ENCODE measurements around the gene CKMT2. TPM values are rescaled to one million over a fixed set of nuclear protein-coding genes. Genes with fewer than 3 reads are reported as not detected.

The CKMT2 gene
- total RNA-seq, 3 donors from 2014 or later = 1.1 to 1.7 (median 1.6) TPM

GRCh38 chr5:81242906-81243436, 9.8 kb downstream of the CKMT2 start:
- H3K36me3 ChIP-seq (ENCODE audit: low read depth) = no peaks in the 10 kb centered on the region
- intact Hi-C loops (cut with DNase I, micrococcal nuclease) = no loop called here
- TF ChIP-seq, protein P1, sequence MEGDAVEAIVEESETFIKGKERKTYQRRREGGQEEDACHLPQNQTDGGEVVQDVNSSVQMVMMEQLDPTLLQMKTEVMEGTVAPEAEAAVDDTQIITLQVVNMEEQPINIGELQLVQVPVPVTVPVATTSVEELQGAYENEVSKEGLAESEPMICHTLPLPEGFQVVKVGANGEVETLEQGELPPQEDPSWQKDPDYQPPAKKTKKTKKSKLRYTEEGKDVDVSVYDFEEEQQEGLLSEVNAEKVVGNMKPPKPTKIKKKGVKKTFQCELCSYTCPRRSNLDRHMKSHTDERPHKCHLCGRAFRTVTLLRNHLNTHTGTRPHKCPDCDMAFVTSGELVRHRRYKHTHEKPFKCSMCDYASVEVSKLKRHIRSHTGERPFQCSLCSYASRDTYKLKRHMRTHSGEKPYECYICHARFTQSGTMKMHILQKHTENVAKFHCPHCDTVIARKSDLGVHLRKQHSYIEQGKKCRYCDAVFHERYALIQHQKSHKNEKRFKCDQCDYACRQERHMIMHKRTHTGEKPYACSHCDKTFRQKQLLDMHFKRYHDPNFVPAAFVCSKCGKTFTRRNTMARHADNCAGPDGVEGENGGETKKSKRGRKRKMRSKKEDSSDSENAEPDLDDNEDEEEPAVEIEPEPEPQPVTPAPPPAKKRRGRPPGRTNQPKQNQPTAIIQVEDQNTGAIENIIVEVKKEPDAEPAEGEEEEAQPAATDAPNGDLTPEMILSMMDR (IDR thresholded peaks at IDR 0.05) = no peak
- no peaks in the 10 kb centered on the region for H3K4me1 ChIP-seq (ENCODE audit: low read depth)
- H3K9me3 ChIP-seq = no peaks in the 10 kb centered on the region
- DNase-seq = no peak
- no peak for ATAC-seq
- no peak overlapping the region for H3K4me3 ChIP-seq

DNA sequence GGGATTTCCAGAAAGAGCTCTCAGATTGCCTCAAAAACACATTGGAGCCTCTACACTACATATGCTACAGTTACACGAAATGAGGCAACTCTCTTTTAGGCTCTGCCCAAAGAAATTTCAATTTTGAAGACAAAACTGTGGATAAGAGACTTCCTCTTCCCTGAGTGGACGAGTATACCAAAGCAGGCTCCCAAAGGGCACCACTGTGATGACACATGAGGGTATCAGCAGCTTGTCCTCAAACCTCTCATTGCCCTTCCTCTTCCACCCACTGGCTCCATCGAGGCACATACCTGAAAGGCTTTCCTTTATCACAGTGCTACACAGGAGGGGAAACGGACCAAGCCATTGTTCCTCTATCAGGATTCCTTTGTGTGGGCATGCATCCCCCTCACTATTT, 11.3 kb downstream of the CKMT2 start:
- Histone ChIP-seq H3K4me3 (no peak overlapping the region), H3K4me1 (ENCODE audit: low read depth) (no peaks in the 10 kb centered on the region), H3K9me3 (no peaks in the 10 kb centered on the region), H3K36me3 (ENCODE audit: low read depth) (no peaks in the 10 kb centered on the region)
- ATAC-seq = no peak
- DNase-seq = no peak
- TF ChIP-seq, protein P1 (IDR thresholded peaks at IDR 0.05) = no peak
- intact Hi-C loops (cut with DNase I, micrococcal nuclease) = no loop called here

DNA sequence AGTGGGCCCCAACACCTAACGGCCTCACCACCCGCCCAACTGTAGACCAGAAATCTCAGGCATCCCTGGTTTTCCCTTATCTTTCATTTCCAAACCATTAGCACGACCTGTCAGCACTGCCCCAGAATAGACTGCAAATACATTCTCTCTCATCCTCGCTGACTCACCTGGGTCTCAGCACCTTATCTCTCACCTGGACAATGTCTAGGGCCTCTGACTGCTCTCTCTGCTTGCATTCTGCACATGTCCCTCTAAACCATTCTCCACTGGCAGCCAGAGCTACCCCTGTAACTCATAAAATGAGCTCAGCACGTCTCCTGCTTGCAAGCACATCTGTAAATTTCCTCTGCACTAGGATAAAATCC, 12.7 kb downstream of the CKMT2 start:
- Histone ChIP-seq H3K4me3 (no peak overlapping the region), H3K36me3 (ENCODE audit: low read depth) (no peaks in the 10 kb centered on the region), H3K4me1 (ENCODE audit: low read depth) (no peaks in the 10 kb centered on the region), H3K9me3 (no peaks in the 10 kb centered on the region)
- TF ChIP-seq, protein P1 (IDR thresholded peaks at IDR 0.05) = no peak
- ATAC-seq (no peak), DNase-seq (no peak)
- intact Hi-C loops (cut with DNase I, micrococcal nuclease) = no loop called here

GRCh38 chr5:81246697-81247096, 13.6 kb downstream of the CKMT2 start:
- intact Hi-C loops (cut with DNase I, micrococcal nuclease) = no loop called here
- TF ChIP-seq, protein P1 (IDR thresholded peaks at IDR 0.05) = no peak
- DNase-seq (no peak), ATAC-seq (no peak)
- Histone ChIP-seq H3K9me3 (no peaks in the 10 kb centered on the region), H3K4me3 (no peak overlapping the region), H3K36me3 (ENCODE audit: low read depth) (no peaks in the 10 kb centered on the region), H3K4me1 (ENCODE audit: low read depth) (no peaks in the 10 kb centered on the region)

DNA sequence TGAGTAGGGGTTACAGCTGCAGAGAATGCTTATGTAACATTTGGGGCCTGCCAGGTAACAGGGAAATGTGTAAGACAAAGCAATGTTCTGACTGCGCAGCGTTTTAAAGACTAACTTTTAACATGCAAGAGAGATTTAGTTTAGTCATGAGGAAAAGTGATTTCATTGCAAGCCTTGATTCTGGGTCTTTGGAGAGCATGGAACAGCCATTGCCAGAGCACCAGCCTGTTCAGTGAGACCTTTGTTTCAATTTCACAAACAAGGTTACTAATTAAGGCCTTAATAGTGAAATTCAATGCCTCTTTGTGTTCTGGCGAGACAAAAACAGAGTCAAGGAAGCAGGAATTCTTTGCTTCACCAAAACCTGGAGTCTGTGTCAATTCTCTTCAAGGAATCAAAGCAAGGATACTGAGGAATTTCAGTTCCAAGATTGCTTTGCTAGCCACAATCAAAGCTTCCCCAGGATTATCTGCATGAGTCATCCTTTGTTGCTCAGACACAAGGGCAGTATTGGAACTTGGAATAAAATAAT, 14.4 kb downstream of the CKMT2 start:
- Histone ChIP-seq H3K4me1 (ENCODE audit: low read depth) (no peaks in the 10 kb centered on the region), H3K36me3 (ENCODE audit: low read depth) (no peaks in the 10 kb centered on the region), H3K4me3 (no peak overlapping the region), H3K9me3 (no peaks in the 10 kb centered on the region)
- intact Hi-C loops (cut with DNase I, micrococcal nuclease) = no loop called here
- ATAC-seq (no peak), DNase-seq (no peak)
- TF ChIP-seq, protein P1 (IDR thresholded peaks at IDR 0.05) = no peak

DNA sequence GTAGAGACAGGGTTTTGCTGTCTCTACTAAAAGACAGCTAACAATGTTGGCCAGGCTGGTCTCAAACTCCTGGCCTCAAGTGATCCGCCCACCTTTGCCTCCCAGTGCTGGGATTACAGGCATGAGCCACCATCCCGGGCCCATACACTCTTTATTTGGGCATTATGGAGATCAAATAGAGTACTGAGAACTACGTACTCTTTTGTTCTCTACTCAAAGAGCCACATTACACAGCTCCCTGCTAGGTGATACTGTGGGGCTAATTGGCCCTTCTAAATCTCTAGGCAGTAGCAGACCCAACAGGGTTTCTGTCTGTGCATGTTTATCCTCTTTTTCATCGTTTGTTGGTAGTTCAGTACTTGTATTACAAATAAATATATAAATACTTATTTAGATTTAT, 16.1 kb downstream of the CKMT2 start:
- intact Hi-C loops (cut with DNase I, micrococcal nuclease) = no loop called here
- no peak for DNase-seq
- Histone ChIP-seq H3K4me1 (ENCODE audit: low read depth) (no peaks in the 10 kb centered on the region), H3K4me3 (no peak overlapping the region), H3K36me3 (ENCODE audit: low read depth) (no peaks in the 10 kb centered on the region), H3K9me3 (no peaks in the 10 kb centered on the region)
- ATAC-seq = no peak
- TF ChIP-seq, protein P1 (IDR thresholded peaks at IDR 0.05) = no peak
